ENCODE measurements around the gene TRIM29. TPM values are rescaled to one million over a fixed set of nuclear protein-coding genes. Genes with fewer than 3 reads are reported as not detected.

The TRIM29 gene, protein sequence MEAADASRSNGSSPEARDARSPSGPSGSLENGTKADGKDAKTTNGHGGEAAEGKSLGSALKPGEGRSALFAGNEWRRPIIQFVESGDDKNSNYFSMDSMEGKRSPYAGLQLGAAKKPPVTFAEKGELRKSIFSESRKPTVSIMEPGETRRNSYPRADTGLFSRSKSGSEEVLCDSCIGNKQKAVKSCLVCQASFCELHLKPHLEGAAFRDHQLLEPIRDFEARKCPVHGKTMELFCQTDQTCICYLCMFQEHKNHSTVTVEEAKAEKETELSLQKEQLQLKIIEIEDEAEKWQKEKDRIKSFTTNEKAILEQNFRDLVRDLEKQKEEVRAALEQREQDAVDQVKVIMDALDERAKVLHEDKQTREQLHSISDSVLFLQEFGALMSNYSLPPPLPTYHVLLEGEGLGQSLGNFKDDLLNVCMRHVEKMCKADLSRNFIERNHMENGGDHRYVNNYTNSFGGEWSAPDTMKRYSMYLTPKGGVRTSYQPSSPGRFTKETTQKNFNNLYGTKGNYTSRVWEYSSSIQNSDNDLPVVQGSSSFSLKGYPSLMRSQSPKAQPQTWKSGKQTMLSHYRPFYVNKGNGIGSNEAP
- 0.46 TPM for total RNA-seq

DNA sequence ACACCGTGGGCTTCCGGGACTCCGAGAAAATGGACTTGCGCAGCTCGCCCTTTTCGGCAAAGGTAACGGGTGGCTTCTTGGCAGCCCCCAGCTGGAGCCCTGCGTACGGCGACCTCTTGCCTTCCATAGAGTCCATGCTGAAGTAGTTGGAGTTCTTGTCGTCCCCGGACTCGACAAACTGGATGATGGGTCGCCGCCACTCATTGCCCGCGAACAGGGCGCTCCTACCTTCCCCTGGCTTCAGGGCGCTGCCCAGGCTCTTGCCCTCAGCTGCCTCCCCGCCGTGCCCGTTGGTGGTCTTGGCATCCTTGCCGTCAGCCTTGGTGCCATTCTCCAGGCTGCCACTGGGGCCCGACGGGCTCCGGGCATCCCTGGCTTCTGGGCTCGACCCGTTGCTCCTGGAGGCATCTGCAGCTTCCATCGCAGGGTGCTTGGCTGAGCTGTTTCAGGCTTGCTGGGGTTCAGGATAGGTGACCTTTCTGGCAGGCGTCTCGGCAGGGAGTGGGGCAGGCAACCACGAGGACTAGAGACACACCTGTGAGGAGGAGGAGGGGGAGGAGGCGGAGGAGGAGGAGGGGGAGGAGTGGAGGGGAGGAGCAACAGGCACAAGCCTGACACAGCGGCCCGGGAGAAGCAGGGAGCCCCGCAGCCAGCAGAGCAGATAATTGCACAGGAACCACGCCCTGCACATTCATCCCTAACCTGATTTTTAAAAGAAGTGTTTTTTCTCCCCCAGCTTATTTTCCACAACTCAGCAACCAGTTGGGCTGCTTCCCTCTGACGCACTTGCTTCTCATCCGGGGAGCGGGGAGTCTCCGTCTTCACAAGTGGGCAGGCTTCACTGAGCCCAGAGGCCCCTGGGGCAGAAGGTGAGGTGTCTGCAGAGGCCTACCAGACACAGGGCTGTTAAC is at the start of gene TRIM29:
TSS of gene TRIM29 (minus strand) at position 503 of the 911 bp plus-strand sequence. CDS start at position 421, 82 bp downstream.

Other genes starting within 250 kb of the TRIM29 start
- gene OAF, start 72.9 kb upstream of the TRIM29 start, total RNA-seq: 1.8 TPM
- gene POU2F3, start 102.0 kb upstream of the TRIM29 start, total RNA-seq: 0.23 TPM
- gene TLCD5, start 187.2 kb upstream of the TRIM29 start, total RNA-seq: 12.9 TPM
- gene ARHGEF12, start 198.3 kb upstream of the TRIM29 start, total RNA-seq: 216 TPM